IMR-90 (cell line): ENCODE results near the gene GALNT16. TPM values are rescaled to one million over a fixed set of nuclear protein-coding genes. Genes with fewer than 3 reads are reported as not detected.

Source experiments
- ATAC-seq: fragments of 200-7000 bp; cut with Tn5 transposase; 2 replicates; pipeline ENCODE4 v1.9.1; 2020; ENCODE audit warnings: low read depth, mild to moderate bottlenecking, moderate library complexity
- BruUV-seq: library from RNA; stranded (reverse); fragments of 400-500 nt; replicated peaks from 2 replicates; lab custom pipeline; 2021; lab: Mats Ljungman, UMichigan
- CTCF ChIA-PET: fragments of 300-600 bp; formaldehyde crosslinking; extraction: SDS; loops from one replicate; lab custom pipeline; 2021; ENCODE audit warnings: antibody characterized with exemption; lab: Yijun Ruan, JAX
- POLR2A ChIA-PET: fragments of 300-600 bp; sonication (Branson Sonifier 250); formaldehyde crosslinking; loops from one replicate; lab custom pipeline; 2022; ENCODE audit warnings: antibody characterized with exemption; ENCODE audit not compliant: unreplicated experiment; lab: Charles Lee
- DNase-seq: peaks from one replicate; pipeline ENCODE4 v3.0.0; 2013
- H2AFZ ChIP-seq: replicated peaks from 2 replicates; pipeline ENCODE3; 2013; ENCODE audit warnings: low read length, mild to moderate bottlenecking; ENCODE audit not compliant: poor library complexity
- H2AK5ac ChIP-seq: 2 replicates; pipeline ENCODE4 v1.6.1; 2013; ENCODE audit warnings: low read depth, low read length, inconsistent platforms
- H2AK9ac ChIP-seq: replicated peaks from 2 replicates; pipeline ENCODE3; 2013; ENCODE audit warnings: mild to moderate bottlenecking, low read depth, low read length, moderate library complexity; ENCODE audit not compliant: poor library complexity
- H2BK120ac ChIP-seq: 2 replicates; pipeline ENCODE4 v1.6.1; 2013; ENCODE audit warnings: low read depth, low read length, inconsistent platforms
- H2BK15ac ChIP-seq: 3 replicates; pipeline ENCODE4 v1.6.1; 2013; ENCODE audit warnings: low read depth, low read length, inconsistent platforms
- H2BK20ac ChIP-seq: 2 replicates; pipeline ENCODE4 v1.6.1; 2013; ENCODE audit warnings: low read depth, mild to moderate bottlenecking, inconsistent platforms, low read length, moderate library complexity
- H2BK5ac ChIP-seq: 2 replicates; pipeline ENCODE4 v1.6.1; 2013; ENCODE audit warnings: mild to moderate bottlenecking, low read depth, low read length, inconsistent platforms; ENCODE audit not compliant: poor library complexity, severe bottlenecking
- H3K14ac ChIP-seq: replicated peaks from 2 replicates; pipeline ENCODE4 v1.6.1; 2013; ENCODE audit warnings: low read depth, low read length, inconsistent platforms
- H3K18ac ChIP-seq: 2 replicates; pipeline ENCODE4 v1.6.1; 2013; ENCODE audit warnings: low read depth, low read length, control low read depth
- H3K23ac ChIP-seq: 2 replicates; pipeline ENCODE4 v1.6.1; 2013; ENCODE audit warnings: low read depth, low read length, inconsistent platforms
- H3K27ac ChIP-seq: 2 replicates; pipeline ENCODE4 v1.5.1; 2013; ENCODE audit warnings: mild to moderate bottlenecking, control low read depth, low read length; ENCODE audit not compliant: insufficient read depth
- H3K27me3 ChIP-seq: 2 replicates; pipeline ENCODE4 v1.6.1; 2013; ENCODE audit warnings: low read length; ENCODE audit not compliant: control insufficient read depth, insufficient read depth
- H3K36me3 ChIP-seq: 2 replicates; pipeline ENCODE4 v1.6.1; 2013; ENCODE audit warnings: low read length, mixed read lengths; ENCODE audit not compliant: control insufficient read depth, insufficient read depth
- H3K4ac ChIP-seq: 2 replicates; pipeline ENCODE4 v1.6.1; 2013; ENCODE audit warnings: low read depth, low read length, inconsistent platforms
- H3K4me1 ChIP-seq: 2 replicates; pipeline ENCODE4 v1.6.1; 2013; ENCODE audit warnings: low read length, mixed read lengths; ENCODE audit not compliant: control insufficient read depth, insufficient read depth
- H3K4me2 ChIP-seq: 2 replicates; pipeline ENCODE4 v1.6.1; 2013; ENCODE audit warnings: low read depth, mild to moderate bottlenecking, control low read depth, low read length, moderate library complexity
- H3K4me3 ChIP-seq: 2 replicates; pipeline ENCODE4 v1.5.1; 2013; ENCODE audit warnings: low read depth, mild to moderate bottlenecking, control low read depth, low read length, moderate library complexity; ENCODE audit not compliant: insufficient read depth
- H3K56ac ChIP-seq: 2 replicates; pipeline ENCODE4 v1.6.1; 2013; ENCODE audit warnings: low read length, inconsistent platforms; ENCODE audit not compliant: insufficient read depth; ENCODE audit errors: extremely low read depth
- H3K79me1 ChIP-seq, 2 experiments: 2 replicates each; pipeline ENCODE4 v1.6.1; 2013; ENCODE audit warnings: low read length in 2 of 2, inconsistent platforms in 1 of 2, low read depth in 1 of 2
- H3K9ac ChIP-seq: 2 replicates; pipeline ENCODE4 v1.6.1; 2013; ENCODE audit warnings: low read depth, low read length, control low read depth
- H3K9me1 ChIP-seq: 2 replicates; pipeline ENCODE4 v1.6.1; 2013; ENCODE audit warnings: low read length, inconsistent platforms; ENCODE audit not compliant: insufficient read depth
- H3K9me3 ChIP-seq: 2 replicates; pipeline ENCODE4 v1.6.1; 2013; ENCODE audit warnings: low read length; ENCODE audit not compliant: control insufficient read depth, insufficient read depth
- H4K20me1 ChIP-seq: 2 replicates; pipeline ENCODE4 v1.6.1; 2013; ENCODE audit warnings: low read length, inconsistent platforms; ENCODE audit not compliant: insufficient read depth
- H4K5ac ChIP-seq: 2 replicates; pipeline ENCODE4 v1.6.1; 2013; ENCODE audit warnings: mild to moderate bottlenecking, low read depth, low read length, control low read depth
- H4K8ac ChIP-seq, 2 experiments: 2 replicates each; pipeline ENCODE4 v1.6.1; 2013; ENCODE audit warnings: low read depth in 2 of 2, low read length in 2 of 2, control low read depth in 1 of 2, inconsistent platforms in 1 of 2
- H4K91ac ChIP-seq: 2 replicates; pipeline ENCODE4 v1.6.1; 2013; ENCODE audit warnings: low read depth, low read length, inconsistent platforms; ENCODE audit not compliant: insufficient read depth
- POLR2A ChIP-seq: IDR thresholded peaks from 2 replicates; pipeline ENCODE4 v1.6.1; 2012; ENCODE audit warnings: mild to moderate bottlenecking, low read depth, low read length
- WGBS, 2 experiments: methylation state at CpG; one replicate each; pipeline versions ENCODE4 v1.1.5 to v1.1.7; 2013; ENCODE audit warnings: missing lambda C conversion rate in 2 of 2; ENCODE audit not compliant: insufficient read length in 1 of 2; ENCODE audit errors: extremely low coverage in 2 of 2; 5-methylcytosine and 5-hydroxymethylcytosine counted together
- dilution Hi-C: fragments of 300-500 bp; cut with HindIII; formaldehyde crosslinking; loops from one replicate; pipeline ENCODE4 v1.14.3; 2018; ENCODE audit warnings: low sequenced_read_pairs; ENCODE audit not compliant: unreplicated experiment
- in situ Hi-C: fragments of 300-500 bp; cut with MboI; formaldehyde crosslinking; loops from 3 replicates; pipeline ENCODE4 v1.14.3; 2019; ENCODE audit warnings: low sequenced_read_pairs, inconsistent platforms, mixed read lengths
- intact Hi-C: fragments of 100-400 bp; cut with micrococcal nuclease; formaldehyde crosslinking; loops from 2 replicates; pipeline ENCODE4 v1.10.0; 2022
- polyA plus RNA-seq, 3 experiments: library from polyadenylated mRNA; depleted of rRNA; stranded (reverse); fragments of >200 nt; gene quantifications; 2 replicates each; pipeline ENCODE4 v1.2.3, GENCODE V29; 2012; ENCODE audit warnings: low replicate concordance in 1 of 3
- total RNA-seq: library from RNA; depleted of rRNA; stranded (reverse); fragments of >200 nt; gene quantifications from 2 replicates; pipeline ENCODE4 v1.2.3, GENCODE V29; 2012
- TF ChIP-seq, protein P1 (sequence below): fragments of 150-350 bp; IDR thresholded peaks from 2 replicates; pipeline ENCODE4 v1.6.1; 2017; ENCODE audit warnings: mild to moderate bottlenecking, antibody characterized with exemption, low read length, low read depth
- TF ChIP-seq, protein P2 (sequence below): conservative IDR thresholded peaks from 2 replicates; pipeline ENCODE4 v1.5.1; 2012; ENCODE audit warnings: mild to moderate bottlenecking, low read depth, low read length, improper control_type of control experiment

Gene GALNT16
- total and polyA plus RNA-seq, 2 of the 4 experiments (the other 2 are of a cell fraction) = 0.36 to 1.5 TPM

DNA sequence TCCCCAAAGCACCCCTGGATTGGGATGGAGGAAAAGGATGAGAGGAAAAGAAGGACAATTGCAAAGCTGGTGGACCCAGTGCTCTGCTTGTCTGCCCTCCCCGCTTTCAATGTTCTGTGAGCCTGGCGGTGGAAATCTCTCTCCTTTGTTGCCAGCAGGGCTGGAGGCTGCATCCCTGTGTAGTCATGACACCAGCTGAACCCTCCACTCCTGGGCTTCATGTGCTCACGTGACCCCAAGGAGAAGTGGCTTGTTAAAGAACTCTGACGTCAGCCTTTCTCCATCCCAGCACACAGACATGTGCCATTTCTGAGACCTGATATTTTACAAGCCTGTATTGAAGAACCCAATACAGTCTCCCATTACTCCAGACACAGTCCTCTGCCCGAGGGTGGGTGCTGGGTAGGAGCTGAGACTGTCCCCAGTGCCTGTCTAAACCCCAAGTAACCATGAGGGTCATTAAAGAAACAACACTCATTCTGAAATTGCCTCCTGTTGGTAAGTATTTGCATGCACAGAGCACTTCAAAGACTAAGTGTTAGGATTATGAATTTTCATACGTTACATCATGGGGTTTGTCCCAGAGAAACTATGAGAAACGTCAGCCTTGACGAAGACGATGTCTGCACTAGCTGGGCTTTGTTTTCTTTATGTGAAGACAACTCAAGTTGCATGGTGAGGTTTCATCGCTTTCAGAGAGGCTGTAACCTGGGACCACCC lies 21.7 kb downstream of the GALNT16 start:
- Histone ChIP-seq H2BK120ac (no peak overlapping the region), H3K23ac (no peak overlapping the region), H4K5ac (no peak overlapping the region), H2BK15ac (no peak overlapping the region), H3K27me3 (peaks cover 13% of the 10 kb centered on the region), H2AK5ac (no peak overlapping the region), H3K56ac (no peak overlapping the region), H3K14ac (no peak overlapping the region), H2BK20ac (no peak overlapping the region), H4K8ac (no peak overlapping the region), H3K4ac (no peak overlapping the region), H2AFZ (no peak overlapping the region), H3K4me3 (no peak overlapping the region), H3K9me3 (no peaks in the 10 kb centered on the region), H2AK9ac (no peak overlapping the region), H4K20me1 (no peaks in the 10 kb centered on the region), H3K9ac (no peak overlapping the region), H3K4me1 (no peaks in the 10 kb centered on the region), H3K9me1 (no peaks in the 10 kb centered on the region), H3K4me2 (no peak overlapping the region), H3K18ac (no peak overlapping the region), H2BK5ac (no peak overlapping the region), H3K36me3 (no peaks in the 10 kb centered on the region), H3K27ac (no peak overlapping the region), H4K91ac (no peak overlapping the region), H3K79me1 (no peaks in the 10 kb centered on the region)
- dilution Hi-C loops (no loop called here), in situ Hi-C loops (no loop called here), intact Hi-C loops (no loop called here)
- no TSS peak for BruUV-seq
- ChIA-PET CTCF (interaction anchor here (1.2 kb wide), 1 partner anchor 106 kb away, joined by 3 read pairs; no protein-coding TSS in a partner anchor), POLR2A (no interaction called here)
- 88% methylated on average over 3 of the region's 10 CpGs; no CpG with 5 or more reads in 1 of the 2 experiments for WGBS, 2 experiments
- DNase-seq = peak; percentile 5
- TF ChIP-seq, protein P1, sequence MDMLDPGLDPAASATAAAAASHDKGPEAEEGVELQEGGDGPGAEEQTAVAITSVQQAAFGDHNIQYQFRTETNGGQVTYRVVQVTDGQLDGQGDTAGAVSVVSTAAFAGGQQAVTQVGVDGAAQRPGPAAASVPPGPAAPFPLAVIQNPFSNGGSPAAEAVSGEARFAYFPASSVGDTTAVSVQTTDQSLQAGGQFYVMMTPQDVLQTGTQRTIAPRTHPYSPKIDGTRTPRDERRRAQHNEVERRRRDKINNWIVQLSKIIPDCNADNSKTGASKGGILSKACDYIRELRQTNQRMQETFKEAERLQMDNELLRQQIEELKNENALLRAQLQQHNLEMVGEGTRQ = peak; percentile 59
- no peak for TF ChIP-seq POLR2A
- TF ChIP-seq, protein P2, sequence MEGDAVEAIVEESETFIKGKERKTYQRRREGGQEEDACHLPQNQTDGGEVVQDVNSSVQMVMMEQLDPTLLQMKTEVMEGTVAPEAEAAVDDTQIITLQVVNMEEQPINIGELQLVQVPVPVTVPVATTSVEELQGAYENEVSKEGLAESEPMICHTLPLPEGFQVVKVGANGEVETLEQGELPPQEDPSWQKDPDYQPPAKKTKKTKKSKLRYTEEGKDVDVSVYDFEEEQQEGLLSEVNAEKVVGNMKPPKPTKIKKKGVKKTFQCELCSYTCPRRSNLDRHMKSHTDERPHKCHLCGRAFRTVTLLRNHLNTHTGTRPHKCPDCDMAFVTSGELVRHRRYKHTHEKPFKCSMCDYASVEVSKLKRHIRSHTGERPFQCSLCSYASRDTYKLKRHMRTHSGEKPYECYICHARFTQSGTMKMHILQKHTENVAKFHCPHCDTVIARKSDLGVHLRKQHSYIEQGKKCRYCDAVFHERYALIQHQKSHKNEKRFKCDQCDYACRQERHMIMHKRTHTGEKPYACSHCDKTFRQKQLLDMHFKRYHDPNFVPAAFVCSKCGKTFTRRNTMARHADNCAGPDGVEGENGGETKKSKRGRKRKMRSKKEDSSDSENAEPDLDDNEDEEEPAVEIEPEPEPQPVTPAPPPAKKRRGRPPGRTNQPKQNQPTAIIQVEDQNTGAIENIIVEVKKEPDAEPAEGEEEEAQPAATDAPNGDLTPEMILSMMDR = 0 out of 2 replicates have a peak, but pooled peaks have one; percentile 1
- no peak for ATAC-seq
